SK-N-MC (cell line): ENCODE data around the gene FDX1.

Experiments
- DNase-seq: peaks from one replicate; pipeline ENCODE4 v3.0.0-alpha.2; 2011; ENCODE audit warnings: low read depth, low spot score
- H3K27ac ChIP-seq: fragments of 200-600 bp; sonication (generic); 2 replicates; pipeline ENCODE4 v1.5.1; 2016; ENCODE audit warnings: mixed run types
- H3K36me3 ChIP-seq: fragments of 200-600 bp; sonication (generic); 2 replicates; pipeline ENCODE4 v1.6.1; 2017; ENCODE audit warnings: antibody characterized with exemption, low read length, mixed read lengths; ENCODE audit not compliant: insufficient read depth
- H3K4me3 ChIP-seq: fragments of 200-600 bp; sonication (generic); 2 replicates; pipeline ENCODE4 v1.5.1; 2016
- H3K9ac ChIP-seq: fragments of 200-600 bp; sonication (generic); 2 replicates; pipeline ENCODE4 v1.8.0; 2017; ENCODE audit warnings: mixed run types, mixed read lengths; ENCODE audit not compliant: insufficient read length
- H3K9me3 ChIP-seq: fragments of 200-600 bp; sonication (generic); 2 replicates; pipeline ENCODE4 v1.6.1; 2017; ENCODE audit warnings: low read depth, mild to moderate bottlenecking, antibody characterized with exemption, low read length, moderate library complexity, mixed read lengths
- EZH2 ChIP-seq: fragments of 200-600 bp; sonication (generic); IDR thresholded peaks from one replicate; pipeline ENCODE4 v1.6.1; 2017; ENCODE audit warnings: antibody characterized with exemption
- FOXP2 ChIP-seq: optimal IDR thresholded peaks from 2 replicates; pipeline ENCODE3; 2011; ENCODE audit warnings: mild to moderate bottlenecking, moderate library complexity; ENCODE audit not compliant: insufficient read depth; ENCODE audit errors: extremely low read length, control extremely low read depth
- POLR2AphosphoS5 ChIP-seq: IDR thresholded peaks from 2 replicates; pipeline ENCODE4 v1.6.1; 2012; ENCODE audit warnings: mild to moderate bottlenecking, low read depth, low read length, borderline replicate concordance

The FDX1 gene

DNA sequence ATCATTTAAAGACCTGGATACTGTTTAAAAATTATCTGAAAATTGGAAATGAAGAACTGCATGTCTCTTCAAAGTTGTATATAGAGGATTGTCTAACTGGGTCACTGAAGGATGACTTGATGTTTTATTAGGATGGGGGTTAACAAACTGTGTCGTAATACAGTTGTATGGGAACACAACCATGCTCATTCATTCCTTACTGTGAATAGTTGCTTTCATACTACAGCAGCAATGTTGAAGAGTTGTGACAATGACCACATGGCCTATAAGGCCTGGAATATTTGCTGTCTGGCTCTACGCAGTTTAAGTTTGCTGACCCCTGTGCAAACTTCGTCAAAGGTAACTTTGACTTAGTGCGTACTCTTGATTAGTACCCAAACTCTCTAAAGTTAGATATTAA, 38.4 kb downstream of the FDX1 start:
- no peak for TF ChIP-seq EZH2
- no peak for TF ChIP-seq POLR2AphosphoS5
- TF ChIP-seq FOXP2 = no peak
- Histone ChIP-seq H3K36me3 (peaks cover 36% of the 10 kb centered on the region), H3K27ac (no peak overlapping the region), H3K4me3 (no peak overlapping the region), H3K9me3 (no peaks in the 10 kb centered on the region), H3K9ac (no peak overlapping the region)
- DNase-seq = no peak

DNA sequence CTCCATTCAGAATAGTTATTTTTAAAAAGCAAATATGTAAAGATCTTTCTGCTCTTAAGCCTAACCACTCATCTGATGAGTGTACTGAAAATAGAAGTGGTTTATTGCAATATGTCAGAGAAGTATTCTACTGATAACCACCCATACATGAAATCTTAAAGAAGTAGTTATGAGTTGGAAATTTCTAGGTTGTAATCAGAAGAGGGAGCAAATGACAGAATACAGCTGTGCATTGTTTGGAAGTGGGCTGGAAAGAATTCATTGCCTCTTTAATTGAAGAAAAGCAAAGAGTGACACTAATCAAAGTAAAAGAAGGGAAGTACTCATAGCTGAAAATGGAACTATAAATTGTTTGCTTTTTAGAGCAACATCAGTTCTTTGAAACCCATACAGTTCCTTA, 39.4 kb downstream of the FDX1 start:
- no peak overlapping the region for H3K4me3 ChIP-seq
- H3K9ac ChIP-seq = no peak overlapping the region
- H3K36me3 ChIP-seq = peaks cover 26% of the 10 kb centered on the region
- H3K27ac ChIP-seq = no peak overlapping the region
- no peak for DNase-seq
- TF ChIP-seq EZH2 = no peak
- TF ChIP-seq FOXP2 = no peak
- TF ChIP-seq POLR2AphosphoS5 = no peak
- H3K9me3 ChIP-seq = no peaks in the 10 kb centered on the region

DNA sequence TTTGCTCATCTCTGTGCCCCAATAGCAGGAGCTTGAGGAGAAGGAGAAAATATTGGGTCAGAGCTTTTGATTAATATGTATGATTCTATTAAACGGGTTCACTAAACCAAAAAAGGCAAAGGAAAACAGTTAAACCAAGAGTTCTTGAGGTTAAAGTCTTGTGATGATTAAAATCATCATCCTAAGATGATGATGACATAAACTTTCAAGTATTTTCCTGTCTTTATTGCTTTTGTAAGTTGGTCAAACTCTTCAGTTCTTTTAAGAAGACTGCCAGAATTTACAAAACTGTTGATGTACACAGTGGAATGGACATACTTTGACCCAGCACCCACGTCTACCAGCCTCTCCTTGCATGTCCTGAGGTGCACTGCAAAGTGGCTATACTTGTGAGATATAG, 41.0 kb downstream of the FDX1 start:
- Histone ChIP-seq H3K9me3 (no peaks in the 10 kb centered on the region), H3K9ac (no peak overlapping the region), H3K4me3 (no peak overlapping the region), H3K27ac (no peak overlapping the region), H3K36me3 (peaks cover 18% of the 10 kb centered on the region)
- DNase-seq = no peak
- no peak for TF ChIP-seq FOXP2
- TF ChIP-seq POLR2AphosphoS5 = no peak
- no peak for TF ChIP-seq EZH2

DNA sequence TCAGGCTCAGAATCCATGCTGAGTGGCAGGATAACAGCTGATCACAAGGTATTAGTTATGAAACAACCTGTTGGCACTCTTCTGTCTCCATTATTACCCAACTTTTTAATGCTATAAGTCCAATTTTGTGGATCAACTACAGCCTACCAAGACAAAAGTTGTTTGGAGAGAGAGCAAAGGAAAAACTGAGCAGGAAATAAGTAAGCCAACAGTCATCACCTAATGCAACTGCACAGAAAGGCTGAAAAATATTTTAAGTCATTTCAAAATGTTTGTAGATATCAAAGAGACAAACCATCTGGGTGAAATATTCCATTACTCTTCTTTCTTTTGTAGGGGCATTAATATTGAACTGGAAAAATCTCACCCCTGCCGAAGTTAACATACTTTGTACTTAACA, 41.6 kb downstream of the FDX1 start:
- no peak for DNase-seq
- no peak overlapping the region for H3K4me3 ChIP-seq
- H3K36me3 ChIP-seq = peaks cover 18% of the 10 kb centered on the region
- no peak for TF ChIP-seq EZH2
- no peak for TF ChIP-seq FOXP2
- TF ChIP-seq POLR2AphosphoS5 = no peak
- H3K9me3 ChIP-seq = no peaks in the 10 kb centered on the region
- H3K27ac ChIP-seq = no peak overlapping the region
- H3K9ac ChIP-seq = no peak overlapping the region

DNA sequence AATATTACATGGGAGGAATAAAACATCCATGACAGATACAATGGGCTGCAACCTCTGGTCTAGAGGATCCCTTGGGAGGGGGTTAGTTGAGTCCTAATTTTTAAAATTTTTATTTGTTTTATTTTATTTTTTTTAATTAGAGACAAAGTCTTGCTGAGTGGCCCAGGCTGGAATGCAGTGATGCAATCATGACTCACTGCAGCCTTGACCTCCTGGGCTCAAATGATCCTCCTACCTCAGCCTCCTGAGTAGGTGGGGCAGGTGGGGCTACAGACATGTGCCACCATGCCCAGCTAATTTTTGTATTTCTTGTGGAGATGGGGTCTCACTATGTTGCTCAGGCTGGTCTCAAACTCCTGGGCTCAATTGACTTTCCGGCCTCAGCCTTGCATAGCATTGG, 43.1 kb downstream of the FDX1 start:
- Histone ChIP-seq H3K4me3 (no peak overlapping the region), H3K36me3 (peaks cover 11% of the 10 kb centered on the region), H3K27ac (no peak overlapping the region), H3K9ac (no peak overlapping the region), H3K9me3 (no peaks in the 10 kb centered on the region)
- DNase-seq = no peak
- TF ChIP-seq EZH2 (no peak), POLR2AphosphoS5 (no peak)

DNA sequence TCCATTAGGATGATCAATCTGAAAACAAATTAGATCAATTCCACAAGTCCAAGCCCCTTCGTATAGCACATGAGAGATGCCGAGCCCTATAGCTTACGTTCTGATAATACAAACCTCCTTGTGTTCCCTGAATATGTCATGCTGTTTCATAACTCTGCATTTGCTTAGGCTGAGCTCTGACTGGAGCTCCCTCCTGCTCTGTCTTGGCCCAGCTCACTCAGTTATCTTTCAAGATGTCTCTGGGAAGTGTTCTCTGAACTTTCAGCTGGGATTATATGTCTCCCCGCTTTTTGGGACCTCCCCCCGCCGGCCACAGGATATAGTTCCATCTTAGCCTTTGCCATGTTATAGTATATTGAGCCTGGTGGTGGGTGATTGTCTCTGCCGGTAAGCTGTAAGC, 44.0 kb downstream of the FDX1 start:
- Histone ChIP-seq H3K9me3 (no peaks in the 10 kb centered on the region), H3K36me3 (peaks cover 8% of the 10 kb centered on the region), H3K4me3 (no peak overlapping the region), H3K27ac (no peak overlapping the region), H3K9ac (no peak overlapping the region)
- TF ChIP-seq EZH2 (no peak), FOXP2 (no peak), POLR2AphosphoS5 (no peak)
- DNase-seq = no peak

DNA sequence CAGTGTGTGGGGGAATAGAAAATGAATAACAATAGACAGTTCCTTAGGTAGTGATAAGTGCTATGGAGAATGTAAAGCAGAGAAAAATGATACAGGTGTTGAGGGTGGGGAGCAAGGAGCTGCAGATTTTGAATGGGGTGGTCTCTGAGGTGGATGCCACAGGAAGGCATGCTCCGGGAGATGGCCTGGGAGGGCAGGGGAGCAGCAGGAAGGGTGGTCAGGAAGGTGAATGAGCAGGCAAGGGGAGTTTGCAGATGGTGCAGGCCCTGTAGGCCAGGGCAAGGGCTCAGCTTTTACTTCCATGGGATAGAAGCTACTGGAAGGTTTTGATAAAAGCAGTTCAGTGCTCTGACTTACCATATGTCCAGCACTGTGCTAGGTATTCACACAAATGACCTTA, 44.8 kb downstream of the FDX1 start:
- peaks cover 3% of the 10 kb centered on the region; the same call in 1 of the 2 replicates for H3K36me3 ChIP-seq
- DNase-seq = no peak
- no peak overlapping the region for H3K9ac ChIP-seq
- no peaks in the 10 kb centered on the region for H3K9me3 ChIP-seq
- TF ChIP-seq POLR2AphosphoS5 = no peak
- no peak for TF ChIP-seq FOXP2
- H3K4me3 ChIP-seq = no peak overlapping the region
- no peak overlapping the region for H3K27ac ChIP-seq

DNA sequence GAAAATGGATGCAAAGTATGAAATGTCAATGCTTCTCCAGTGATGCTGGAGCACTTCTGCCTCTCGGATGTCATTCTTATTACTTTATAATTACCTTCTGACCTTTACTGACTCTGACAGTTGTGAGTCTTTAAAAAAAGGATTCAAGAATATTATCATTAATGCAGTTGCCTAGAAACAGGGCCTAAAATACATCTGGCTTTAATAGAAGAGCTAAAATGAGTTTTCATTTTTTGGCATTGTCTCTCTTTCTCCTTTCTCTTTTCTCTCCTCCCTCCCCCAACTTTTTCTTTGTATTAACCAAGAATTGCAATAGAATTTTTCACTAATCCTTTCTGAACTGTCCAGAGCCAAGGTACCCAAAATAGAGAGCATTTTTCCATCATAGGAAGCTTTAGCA, 45.9 kb downstream of the FDX1 start:
- Histone ChIP-seq H3K4me3 (no peak overlapping the region), H3K27ac (no peak overlapping the region), H3K9ac (no peak overlapping the region), H3K9me3 (no peaks in the 10 kb centered on the region), H3K36me3 (0 out of 2 replicates have a peak, but pooled peaks cover 5% of the 10 kb centered on the region)
- DNase-seq = no peak
- TF ChIP-seq EZH2 = no peak
- no peak for TF ChIP-seq POLR2AphosphoS5
- TF ChIP-seq FOXP2 = no peak

DNA sequence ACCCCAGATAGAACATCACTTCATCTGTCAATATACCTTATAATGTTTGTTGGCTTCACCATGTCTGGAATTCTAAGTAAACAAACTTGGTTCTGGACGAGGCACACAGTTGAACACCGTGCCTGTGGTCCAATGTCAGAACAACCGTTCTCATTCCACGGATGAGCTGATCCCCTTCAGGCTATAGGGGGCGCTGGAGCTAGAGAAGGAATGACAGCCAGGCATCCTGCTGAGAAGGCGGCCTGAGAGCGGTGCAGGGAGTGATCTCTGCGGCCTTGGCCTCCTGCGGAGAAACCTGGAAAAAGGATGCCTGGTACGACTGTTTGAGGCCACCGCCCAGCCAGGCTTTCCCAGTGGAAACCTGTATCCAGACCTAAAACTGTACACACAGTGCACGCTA, 48.7 kb downstream of the FDX1 start:
- Histone ChIP-seq H3K9ac (no peak overlapping the region), H3K27ac (no peak overlapping the region), H3K9me3 (no peaks in the 10 kb centered on the region), H3K36me3 (0 out of 2 replicates have a peak, but pooled peaks cover 5% of the 10 kb centered on the region), H3K4me3 (no peak overlapping the region)
- no peak for TF ChIP-seq POLR2AphosphoS5
- no peak for TF ChIP-seq FOXP2
- TF ChIP-seq EZH2 = no peak
- DNase-seq = no peak
